Endodermal cell (in vitro differentiated cells): ENCODE measurements around the gene NUP85. TPM values are rescaled to one million over a fixed set of nuclear protein-coding genes. Genes with fewer than 3 reads are reported as not detected.

Experiments used
- DNase-seq: peaks from one replicate; pipeline ENCODE4 v3.0.0-alpha.2; 2017
- H3K27ac ChIP-seq: 2 replicates; pipeline ENCODE4 v1.5.1; 2013; ENCODE audit warnings: mild to moderate bottlenecking, low read depth, low read length, moderate library complexity
- H3K27me3 ChIP-seq: 2 replicates; pipeline ENCODE4 v1.6.1; 2013; ENCODE audit warnings: mild to moderate bottlenecking, low read length, moderate library complexity; ENCODE audit not compliant: insufficient read depth, control insufficient read depth, poor library complexity, severe bottlenecking
- H3K36me3 ChIP-seq: 2 replicates; pipeline ENCODE4 v1.7.0; 2013; ENCODE audit warnings: mild to moderate bottlenecking, low read length, moderate library complexity; ENCODE audit not compliant: control insufficient read depth, insufficient read depth
- H3K4me1 ChIP-seq: one replicate; pipeline ENCODE4 v1.7.0; 2013; ENCODE audit warnings: low read length; ENCODE audit not compliant: control insufficient read depth, insufficient read depth
- H3K4me3 ChIP-seq: 2 replicates; pipeline ENCODE4 v1.5.1; 2013; ENCODE audit warnings: mild to moderate bottlenecking, low read length, moderate library complexity
- H3K9ac ChIP-seq: 2 replicates; pipeline ENCODE4 v1.6.1; 2013; ENCODE audit warnings: mild to moderate bottlenecking, low read length, moderate library complexity; ENCODE audit not compliant: poor library complexity, severe bottlenecking; ENCODE audit errors: extremely low read depth
- H3K9me3 ChIP-seq: 2 replicates; pipeline ENCODE4 v1.6.1; 2013; ENCODE audit warnings: mild to moderate bottlenecking, low read length, moderate library complexity; ENCODE audit not compliant: control insufficient read depth
- H3K27ac Mint-ChIP-seq: 2 replicates; pipeline ENCODE4 v1.8.0; 2020; ENCODE audit warnings: mixed read lengths
- H3K27me3 Mint-ChIP-seq: 2 replicates; pipeline ENCODE4 v1.8.0; 2021; ENCODE audit warnings: mild to moderate bottlenecking, mixed read lengths; ENCODE audit not compliant: insufficient read depth
- H3K36me3 Mint-ChIP-seq: 2 replicates; pipeline ENCODE4 v1.8.0; 2020; ENCODE audit warnings: low read depth, mixed read lengths
- H3K4me1 Mint-ChIP-seq: 2 replicates; pipeline ENCODE4 v1.8.0; 2020; ENCODE audit warnings: mixed read lengths
- H3K4me3 Mint-ChIP-seq: 2 replicates; pipeline ENCODE4 v1.8.0; 2020; ENCODE audit warnings: mild to moderate bottlenecking, moderate library complexity, mixed read lengths
- H3K9me3 Mint-ChIP-seq: 2 replicates; pipeline ENCODE4 v1.8.0; 2020; ENCODE audit warnings: mild to moderate bottlenecking, mixed read lengths
- CTCF ChIP-seq: fragments of 200-600 bp; sonication (generic); conservative IDR thresholded peaks from 2 replicates; pipeline ENCODE4 v1.5.0; 2021; ENCODE audit warnings: antibody characterized with exemption, mild to moderate bottlenecking
- WGBS, 2 experiments: methylation state at CpG; one replicate each; pipeline versions ENCODE4 v1.1.5 to v1.1.7; 2013; ENCODE audit warnings: missing lambda C conversion rate in 2 of 2, mixed read lengths in 1 of 2; ENCODE audit not compliant: insufficient coverage in 1 of 2, insufficient read length in 1 of 2; 5-methylcytosine and 5-hydroxymethylcytosine counted together
- total RNA-seq, 2 donors: library from RNA; stranded (reverse); fragmentation: NEBNext Ultra II Directional in 1 of 2; extraction: Animal tissue kit (Norgen Biotek cat#: 25700) in 1 of 2; gene quantifications; 2 replicates in 1 of 2; 3 replicates in 1 of 2; pipeline ENCODE4 v1.2.1, GENCODE V29; 2021

NUP85 gene
- total RNA-seq, 2 donors from 2014 or later = 105 to 117 TPM

GRCh38 chr17:75271955-75272847 is 66.7 kb downstream of the NUP85 start:
- peak; percentile 66 for DNase-seq
- no peak overlapping the region for H3K27ac Mint-ChIP-seq
- Histone ChIP-seq H3K36me3 (peaks cover under 1% of the 10 kb centered on the region), H3K9ac (peak overlapping the region; percentile 53), H3K27ac (no peak overlapping the region), H3K4me3 (peak overlapping the region; percentile 82), H3K27me3 (no peaks in the 10 kb centered on the region), H3K9me3 (no peaks in the 10 kb centered on the region), H3K4me1 (peaks cover 9% of the 10 kb centered on the region)
- H3K4me3 Mint-ChIP-seq = peak overlapping the region; percentile 71
- no peaks in the 10 kb centered on the region for H3K27me3 Mint-ChIP-seq
- WGBS, 2 experiments = 70 to 72% methylated on average over 13 to 24 of the region's 24 CpGs
- H3K9me3 Mint-ChIP-seq = no peaks in the 10 kb centered on the region
- peaks cover 10% of the 10 kb centered on the region for H3K4me1 Mint-ChIP-seq
- TF ChIP-seq CTCF = no peak
- no peaks in the 10 kb centered on the region for H3K36me3 Mint-ChIP-seq

GRCh38 chr17:75272848-75273184 is 67.3 kb downstream of the NUP85 start:
- TF ChIP-seq CTCF = no peak
- no peak for DNase-seq
- Mint-ChIP-seq H3K27ac (no peak overlapping the region), H3K4me1 (peaks cover 8% of the 10 kb centered on the region), H3K27me3 (no peaks in the 10 kb centered on the region), H3K9me3 (no peaks in the 10 kb centered on the region), H3K36me3 (no peaks in the 10 kb centered on the region), H3K4me3 (peak overlapping the region; percentile 71)
- no peak overlapping the region for H3K27ac ChIP-seq
- H3K36me3 ChIP-seq = no peaks in the 10 kb centered on the region
- no peaks in the 10 kb centered on the region for H3K27me3 ChIP-seq
- WGBS, 2 experiments = 89 to 97% methylated on average over 3 of the region's 3 CpGs
- H3K4me3 ChIP-seq = no peak overlapping the region
- H3K4me1 ChIP-seq = peaks cover 5% of the 10 kb centered on the region
- H3K9me3 ChIP-seq = no peaks in the 10 kb centered on the region
- no peak overlapping the region for H3K9ac ChIP-seq

- Mint-ChIP-seq H3K4me3 (no peak overlapping the region), H3K27me3 (no peaks in the 10 kb centered on the region), H3K9me3 (no peaks in the 10 kb centered on the region), H3K27ac (no peak overlapping the region), H3K4me1 (peaks cover 4% of the 10 kb centered on the region), H3K36me3 (no peaks in the 10 kb centered on the region)
- no peaks in the 10 kb centered on the region for H3K27me3 ChIP-seq
- TF ChIP-seq CTCF = no peak
- no peak overlapping the region for H3K27ac ChIP-seq
- no peak overlapping the region for H3K4me3 ChIP-seq
- no peaks in the 10 kb centered on the region for H3K36me3 ChIP-seq
- 93 to 97% methylated on average over 6 to 7 of the region's 7 CpGs for WGBS, 2 experiments
- H3K9me3 ChIP-seq = no peaks in the 10 kb centered on the region
- no peak for DNase-seq
- H3K9ac ChIP-seq = no peak overlapping the region
- H3K4me1 ChIP-seq = peaks cover 5% of the 10 kb centered on the region
Measured at GRCh38 chr17:75273977-75274708, 68.7 kb downstream of the NUP85 start.
